SK-N-SH (cell line): ENCODE results near the gene TMEM196. TPM values are rescaled to one million over a fixed set of nuclear protein-coding genes. Genes with fewer than 3 reads are reported as not detected.

Experiments used
- CTCF ChIA-PET: fragments of 300-600, 350-600 bp; formaldehyde crosslinking; extraction: SDS; loops from one replicate; lab custom pipeline; 2021; lab: Yijun Ruan, JAX
- POLR2A ChIA-PET: fragments of 350-600 bp; sonication (Branson Sonifier 250); formaldehyde crosslinking; extraction: SDS; loops from one replicate; lab custom pipeline; 2020; ENCODE audit warnings: antibody characterized with exemption, inconsistent platforms; lab: Yijun Ruan, JAX
- DNase-seq: peaks from one replicate; pipeline ENCODE4 v3.0.0; 2012
- H2AFZ ChIP-seq: fragments of 200-600 bp; sonication (generic); 2 replicates; pipeline ENCODE4 v1.8.1; 2016; ENCODE audit warnings: antibody characterized with exemption, mild to moderate bottlenecking, low read depth
- H3F3A ChIP-seq: fragments of 200-600 bp; sonication (generic); replicated peaks from 2 replicates; pipeline ENCODE3; 2016; ENCODE audit warnings: antibody characterized with exemption, mild to moderate bottlenecking; ENCODE audit not compliant: insufficient read depth
- H3K27ac ChIP-seq, 2 experiments: fragments of 200-500 bp in 1 of 2; fragments of 200-600 bp in 1 of 2; sonication (Bioruptor generic) in 1 of 2; sonication (generic), shearing (Covaris generic) in 1 of 2; 2 replicates each; pipeline versions ENCODE4 v1.5.1 to v1.6.1; 2014 to 2016; ENCODE audit warnings: low read depth in 2 of 2, inconsistent platforms in 1 of 2, low read length in 1 of 2, mild to moderate bottlenecking in 1 of 2, mixed read lengths in 1 of 2
- H3K27me3 ChIP-seq: fragments of 200-600 bp; sonication (generic), shearing (Covaris generic); 2 replicates; pipeline ENCODE4 v1.6.1; 2016; ENCODE audit warnings: mixed run types; ENCODE audit not compliant: insufficient read depth
- H3K36me3 ChIP-seq, 2 experiments: fragments of 200-500 bp in 1 of 2; fragments of 200-600 bp in 1 of 2; sonication (Bioruptor generic) in 1 of 2; sonication (generic) in 1 of 2; replicated peaks in 1 of 2; 2 replicates each; pipeline versions ENCODE3 to v1.5.1; 2014 to 2016; ENCODE audit warnings: low read length in 1 of 2, mild to moderate bottlenecking in 1 of 2; ENCODE audit not compliant: insufficient read depth in 2 of 2, control insufficient read depth in 1 of 2
- H3K4me1 ChIP-seq, 2 experiments: fragments of 200-500 bp in 1 of 2; fragments of 200-600 bp in 1 of 2; sonication (Bioruptor generic) in 1 of 2; sonication (generic), shearing (Covaris generic) in 1 of 2; 2 replicates each; pipeline versions ENCODE4 v1.5.1 to v1.6.1; 2014 to 2016; ENCODE audit warnings: low read depth in 1 of 2, low read length in 1 of 2, mixed run types in 1 of 2; ENCODE audit not compliant: insufficient read depth in 2 of 2, control insufficient read depth in 1 of 2
- H3K4me2 ChIP-seq: fragments of 200-600 bp; sonication (generic), shearing (Covaris generic); 2 replicates; pipeline ENCODE4 v1.6.1; 2017; ENCODE audit warnings: mixed run types
- H3K4me3 ChIP-seq, 2 experiments: fragments of 200-500 bp in 1 of 2; fragments of 200-600 bp in 1 of 2; sonication (Bioruptor generic) in 1 of 2; sonication (generic), shearing (Covaris generic) in 1 of 2; 2 replicates each; pipeline versions ENCODE4 v1.5.1 to v1.8.1; 2014 to 2016; ENCODE audit warnings: low read depth in 2 of 2, inconsistent platforms in 1 of 2, low read length in 1 of 2, mild to moderate bottlenecking in 1 of 2, mixed read lengths in 1 of 2, moderate library complexity in 1 of 2
- H3K79me2 ChIP-seq: fragments of 200-600 bp; sonication (generic); 2 replicates; pipeline ENCODE4 v1.8.1; 2017; ENCODE audit warnings: mild to moderate bottlenecking; ENCODE audit not compliant: insufficient read depth
- H3K9ac ChIP-seq: fragments of 200-600 bp; sonication (generic); 2 replicates; pipeline ENCODE4 v1.6.1; 2017; ENCODE audit warnings: mixed run types
- H3K9me2 ChIP-seq: fragments of 200-600 bp; sonication (generic); 2 replicates; pipeline ENCODE4 v1.6.1; 2017; ENCODE audit warnings: mixed run types
- H3K9me3 ChIP-seq: fragments of 200-600 bp; sonication (generic); 2 replicates; pipeline ENCODE4 v1.6.1; 2017; ENCODE audit warnings: mixed run types, mild to moderate bottlenecking, moderate library complexity
- H4K20me1 ChIP-seq: fragments of 200-600 bp; sonication (generic); 2 replicates; pipeline ENCODE4 v1.6.1; 2017; ENCODE audit warnings: mild to moderate bottlenecking, mixed run types; ENCODE audit not compliant: insufficient read depth
- CHD2 ChIP-seq: fragments of 150-350 bp; IDR thresholded peaks from 2 replicates; pipeline ENCODE4 v1.6.1; 2018; ENCODE audit warnings: low read length; ENCODE audit not compliant: partially characterized antibody
- EP300 ChIP-seq, 2 experiments: IDR thresholded peaks; 2 replicates each; pipeline versions ENCODE4 v1.4.0 to v1.6.1; 2012; ENCODE audit warnings: borderline replicate concordance in 1 of 2, low read depth in 1 of 2, low read length in 1 of 2
- EZH2phosphoT487 ChIP-seq: fragments of 200-600 bp; sonication (generic); IDR thresholded peaks from 2 replicates; pipeline ENCODE4 v1.6.1; 2017; ENCODE audit warnings: low read depth, mixed run types, mild to moderate bottlenecking, antibody characterized with exemption, moderate library complexity, borderline replicate concordance
- FOXJ3 ChIP-seq: sonication (generic); formaldehyde crosslinking; IDR thresholded peaks from 2 replicates; pipeline ENCODE4 v1.5.1; 2020; ENCODE audit warnings: mild to moderate bottlenecking, missing genetic modification reagents
- FOXM1 ChIP-seq: IDR thresholded peaks from 2 replicates; pipeline ENCODE4 v1.4.0; 2012; ENCODE audit warnings: low read depth, mild to moderate bottlenecking
- GATA2 ChIP-seq: sonication (generic); formaldehyde crosslinking; IDR thresholded peaks from 2 replicates; pipeline ENCODE4 v1.5.0; 2020; ENCODE audit warnings: mild to moderate bottlenecking, missing genetic modification reagents
- MEF2A ChIP-seq: IDR thresholded peaks from 2 replicates; pipeline ENCODE4 v1.4.0; 2012; ENCODE audit warnings: low read depth, borderline replicate concordance
- POLR2AphosphoS5 ChIP-seq: IDR thresholded peaks from 2 replicates; pipeline ENCODE4 v1.6.1; 2012; ENCODE audit warnings: low read depth, low read length
- RCOR1 ChIP-seq: fragments of 150-350 bp; IDR thresholded peaks from 2 replicates; pipeline ENCODE4 v1.6.1; 2017; ENCODE audit warnings: antibody characterized with exemption, low read length
- RXRA ChIP-seq: IDR thresholded peaks from 2 replicates; pipeline ENCODE4 v1.4.0; 2012; ENCODE audit warnings: low read depth, mild to moderate bottlenecking, borderline replicate concordance
- TCF12 ChIP-seq: IDR thresholded peaks from 2 replicates; pipeline ENCODE4 v1.4.0; 2012
- TEAD4 ChIP-seq: IDR thresholded peaks from 2 replicates; pipeline ENCODE4 v1.4.0; 2012; ENCODE audit warnings: mild to moderate bottlenecking, borderline replicate concordance; ENCODE audit not compliant: insufficient read depth
- WGBS: methylation state at CpG from one replicate; pipeline ENCODE4 v1.1.6; 2017; ENCODE audit warnings: low lambda C conversion rate; 5-methylcytosine and 5-hydroxymethylcytosine counted together
- polyA plus RNA-seq, 3 experiments: library from polyadenylated mRNA; depleted of rRNA; stranded (reverse); fragments of >200 nt; gene quantifications; 2 replicates each; pipeline ENCODE4 v1.2.3, GENCODE V29; 2012
- TF ChIP-seq, protein P1 (sequence below): fragments of 150-350 bp; IDR thresholded peaks from 2 replicates; pipeline ENCODE4 v1.6.1; 2016; ENCODE audit warnings: mild to moderate bottlenecking, low read depth, low read length
- TF ChIP-seq, protein P2 (sequence below): IDR thresholded peaks from 2 replicates; pipeline ENCODE4 v1.4.0; 2012; ENCODE audit warnings: low read depth, borderline replicate concordance
- TF ChIP-seq, protein P3 (sequence below): IDR thresholded peaks from 2 replicates; pipeline ENCODE4 v1.6.1; 2012; ENCODE audit warnings: mild to moderate bottlenecking, low read depth, low read length, moderate library complexity

The TMEM196 gene
- polyA plus RNA-seq, 1 of the 3 experiments (the other 2 are of a cell fraction), result not detected

- Histone ChIP-seq H3K4me3 (no peak overlapping the region), H3K79me2 (no peaks in the 10 kb centered on the region), H3K9me2 (no peaks in the 10 kb centered on the region), H3K4me2 (no peak overlapping the region), H3K27me3 (no peaks in the 10 kb centered on the region), H3K27ac (no peak overlapping the region), H4K20me1 (no peaks in the 10 kb centered on the region), H3K36me3 (no peaks in the 10 kb centered on the region), H3K4me1 (no peaks in the 10 kb centered on the region), H2AFZ (no peak overlapping the region), H3F3A (no peaks in the 10 kb centered on the region), H3K9ac (no peak overlapping the region), H3K9me3 (no peaks in the 10 kb centered on the region)
- ChIA-PET CTCF (interaction anchor here (1.3 kb wide), 1 partner anchor 68 kb away, joined by 4 read pairs; no protein-coding TSS in a partner anchor), POLR2A (no interaction called here)
- TF ChIP-seq MEF2A, result no peak
- 8% methylated on average over 2 of the region's 2 CpGs for WGBS
- no peak for DNase-seq
These were observed 42.1 kb upstream of the TMEM196 start for GRCh38 chr7:19815546-19815945.

DNA sequence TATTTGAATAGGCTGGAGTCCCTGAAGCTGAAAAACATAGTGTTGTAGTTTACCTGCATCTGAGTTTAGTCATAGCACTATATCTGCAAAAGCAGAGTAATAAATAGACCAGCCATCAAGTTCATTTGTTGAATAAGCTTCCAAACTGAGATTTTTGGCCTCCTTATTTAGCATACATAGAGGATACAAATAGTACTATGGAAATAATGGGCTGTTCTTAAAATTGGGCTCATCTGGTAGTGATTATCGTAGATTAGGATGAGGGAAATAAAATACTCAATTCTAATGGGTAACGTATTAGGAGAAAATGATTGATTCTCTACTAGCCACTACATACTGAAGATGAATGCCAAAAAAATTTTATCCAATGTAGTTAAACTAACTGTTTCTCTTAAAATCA lies 41.4 kb upstream of the TMEM196 start:
- H3K9ac ChIP-seq, result no peak overlapping the region
- ChIA-PET POLR2A (no interaction called here), CTCF (interaction anchor here (1.3 kb wide), 1 partner anchor 67 kb away, joined by 4 read pairs; no protein-coding TSS in a partner anchor)
- H3K27me3 ChIP-seq, result no peaks in the 10 kb centered on the region
- no peak overlapping the region for H3K4me2 ChIP-seq
- TF ChIP-seq EZH2phosphoT487 (no peak), TEAD4 (no peak), RCOR1 (no peak), TCF12 (no peak), CHD2 (no peak), FOXM1 (no peak), FOXJ3 (CRISPR knock-in tag) (no peak), EP300 (IDR thresholded peaks at IDR 0.05; ENCODE audit: borderline replicate concordance in 1 of 2, low read depth in 1 of 2, low read length in 1 of 2) (no peak), POLR2AphosphoS5 (no peak), GATA2 (CRISPR knock-in tag) (no peak), RXRA (no peak)
- TF ChIP-seq, protein P1, sequence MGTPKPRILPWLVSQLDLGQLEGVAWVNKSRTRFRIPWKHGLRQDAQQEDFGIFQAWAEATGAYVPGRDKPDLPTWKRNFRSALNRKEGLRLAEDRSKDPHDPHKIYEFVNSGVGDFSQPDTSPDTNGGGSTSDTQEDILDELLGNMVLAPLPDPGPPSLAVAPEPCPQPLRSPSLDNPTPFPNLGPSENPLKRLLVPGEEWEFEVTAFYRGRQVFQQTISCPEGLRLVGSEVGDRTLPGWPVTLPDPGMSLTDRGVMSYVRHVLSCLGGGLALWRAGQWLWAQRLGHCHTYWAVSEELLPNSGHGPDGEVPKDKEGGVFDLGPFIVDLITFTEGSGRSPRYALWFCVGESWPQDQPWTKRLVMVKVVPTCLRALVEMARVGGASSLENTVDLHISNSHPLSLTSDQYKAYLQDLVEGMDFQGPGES, result no peak
- TF ChIP-seq, protein P2, sequence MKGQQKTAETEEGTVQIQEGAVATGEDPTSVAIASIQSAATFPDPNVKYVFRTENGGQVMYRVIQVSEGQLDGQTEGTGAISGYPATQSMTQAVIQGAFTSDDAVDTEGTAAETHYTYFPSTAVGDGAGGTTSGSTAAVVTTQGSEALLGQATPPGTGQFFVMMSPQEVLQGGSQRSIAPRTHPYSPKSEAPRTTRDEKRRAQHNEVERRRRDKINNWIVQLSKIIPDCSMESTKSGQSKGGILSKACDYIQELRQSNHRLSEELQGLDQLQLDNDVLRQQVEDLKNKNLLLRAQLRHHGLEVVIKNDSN, result no peak
- TF ChIP-seq, protein P3, sequence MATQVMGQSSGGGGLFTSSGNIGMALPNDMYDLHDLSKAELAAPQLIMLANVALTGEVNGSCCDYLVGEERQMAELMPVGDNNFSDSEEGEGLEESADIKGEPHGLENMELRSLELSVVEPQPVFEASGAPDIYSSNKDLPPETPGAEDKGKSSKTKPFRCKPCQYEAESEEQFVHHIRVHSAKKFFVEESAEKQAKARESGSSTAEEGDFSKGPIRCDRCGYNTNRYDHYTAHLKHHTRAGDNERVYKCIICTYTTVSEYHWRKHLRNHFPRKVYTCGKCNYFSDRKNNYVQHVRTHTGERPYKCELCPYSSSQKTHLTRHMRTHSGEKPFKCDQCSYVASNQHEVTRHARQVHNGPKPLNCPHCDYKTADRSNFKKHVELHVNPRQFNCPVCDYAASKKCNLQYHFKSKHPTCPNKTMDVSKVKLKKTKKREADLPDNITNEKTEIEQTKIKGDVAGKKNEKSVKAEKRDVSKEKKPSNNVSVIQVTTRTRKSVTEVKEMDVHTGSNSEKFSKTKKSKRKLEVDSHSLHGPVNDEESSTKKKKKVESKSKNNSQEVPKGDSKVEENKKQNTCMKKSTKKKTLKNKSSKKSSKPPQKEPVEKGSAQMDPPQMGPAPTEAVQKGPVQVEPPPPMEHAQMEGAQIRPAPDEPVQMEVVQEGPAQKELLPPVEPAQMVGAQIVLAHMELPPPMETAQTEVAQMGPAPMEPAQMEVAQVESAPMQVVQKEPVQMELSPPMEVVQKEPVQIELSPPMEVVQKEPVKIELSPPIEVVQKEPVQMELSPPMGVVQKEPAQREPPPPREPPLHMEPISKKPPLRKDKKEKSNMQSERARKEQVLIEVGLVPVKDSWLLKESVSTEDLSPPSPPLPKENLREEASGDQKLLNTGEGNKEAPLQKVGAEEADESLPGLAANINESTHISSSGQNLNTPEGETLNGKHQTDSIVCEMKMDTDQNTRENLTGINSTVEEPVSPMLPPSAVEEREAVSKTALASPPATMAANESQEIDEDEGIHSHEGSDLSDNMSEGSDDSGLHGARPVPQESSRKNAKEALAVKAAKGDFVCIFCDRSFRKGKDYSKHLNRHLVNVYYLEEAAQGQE, result no peak
- H3K9me3 ChIP-seq, result no peaks in the 10 kb centered on the region
- no peak overlapping the region for H3K27ac ChIP-seq
- no peaks in the 10 kb centered on the region for H4K20me1 ChIP-seq
- H3K36me3 ChIP-seq, result no peaks in the 10 kb centered on the region
- H3K79me2 ChIP-seq, result no peaks in the 10 kb centered on the region
- H3F3A ChIP-seq, result no peaks in the 10 kb centered on the region
- no peaks in the 10 kb centered on the region for H3K9me2 ChIP-seq
- WGBS, result 9% methylated on average over 2 of the region's 2 CpGs
- H3K4me1 ChIP-seq, result no peaks in the 10 kb centered on the region
- H3K4me3 ChIP-seq, result no peak overlapping the region
- H2AFZ ChIP-seq, result no peak overlapping the region
- DNase-seq, result no peak
